Measurements from ENCODE around the gene PRDM4. TPM values are rescaled to one million over a fixed set of nuclear protein-coding genes. Genes with fewer than 3 reads are reported as not detected.

PRDM4 gene
- total RNA-seq, 1 experiment from 2014 or later = 32.9 TPM

- no peak for TF ChIP-seq REST (IDR thresholded peaks at IDR 0.05; ENCODE audit: low read depth)
- TF ChIP-seq POLR2A (IDR thresholded peaks at IDR 0.05; ENCODE audit: borderline replicate concordance, extremely low read depth, insufficient read depth, insufficient read length) = no peak
- TF ChIP-seq SIN3A (IDR thresholded peaks at IDR 0.05; ENCODE audit: low read depth) = no peak
- TF ChIP-seq ZNF274 (IDR thresholded peaks at IDR 0.05; ENCODE audit: low read depth, low read length) = no peak
- no peak for TF ChIP-seq YY1 (IDR thresholded peaks at IDR 0.05; ENCODE audit: extremely low read depth, insufficient replicate concordance, low read depth, low read length)
- no peak for TF ChIP-seq TCF7L2 (IDR thresholded peaks at IDR 0.05; ENCODE audit: borderline replicate concordance, extremely low read depth, insufficient read depth, insufficient read length)
- no peak for TF ChIP-seq SP1 (IDR thresholded peaks at IDR 0.05; ENCODE audit: low read depth)
- TF ChIP-seq EGR1 (IDR thresholded peaks at IDR 0.05; ENCODE audit: low read depth) = no peak
- no peak for TF ChIP-seq SRF (IDR thresholded peaks at IDR 0.05; ENCODE audit: low read depth)
- no peak for TF ChIP-seq POLR2AphosphoS5 (IDR thresholded peaks at IDR 0.05; ENCODE audit: low read depth, low read length)
These were observed 15.2 kb upstream of the PRDM4 start (continued) for GRCh38 chr12:107776171-107776570.

GRCh38 chr12:107775093-107775721 is 14.3 kb upstream of the PRDM4 start:
- Histone ChIP-seq H3K9me2 (ENCODE audit: insufficient read depth) (no peaks in the 10 kb centered on the region), H3K4me3 (replicated peaks in 1 of 2; ENCODE audit: low read depth in 1 of 2, low read length in 2 of 2) (no peak overlapping the region), H3K79me2 (ENCODE audit: insufficient read depth, low read length) (no peaks in the 10 kb centered on the region), H3K9ac (ENCODE audit: low read length) (no peak overlapping the region), H3K9me3 (ENCODE audit: control insufficient read depth in 1 of 2, insufficient read depth in 1 of 2, low read depth in 1 of 2, low read length in 2 of 2) (no peaks in the 10 kb centered on the region), H3K36me3 (ENCODE audit: control insufficient read depth in 1 of 2, insufficient read depth in 2 of 2, low read length in 2 of 2) (no peaks in the 10 kb centered on the region), H4K20me1 (ENCODE audit: insufficient read depth) (no peaks in the 10 kb centered on the region), H2AFZ (ENCODE audit: low read depth, low read length, poor library complexity, severe bottlenecking) (no peak overlapping the region), H3K4me2 (ENCODE audit: low read length) (no peak overlapping the region), H3K4me1 (ENCODE audit: control insufficient read depth in 1 of 2, insufficient read depth in 2 of 2, low read length in 2 of 2) (no peaks in the 10 kb centered on the region), H3K27me3 (ENCODE audit: insufficient read depth, low read length) (peaks cover 31% of the 10 kb centered on the region), H3K27ac (ENCODE audit: low read depth, low read length) (no peak overlapping the region)
- no TSS peak for BruUV-seq (replicated peaks)
- CTCF ChIA-PET = no interaction called here
- ATAC-seq (no peak), DNase-seq (ENCODE audit: low read depth, low spot score) (no peak)
- RAD21 ChIA-PET (ENCODE audit: low non-redundant PET in 1 of 2, low total read pairs in 2 of 2, uncharacterized antibody in 2 of 2, unreplicated experiment in 2 of 2) = no interaction called here
- intact Hi-C loops (cut with micrococcal nuclease) = no loop called here
- TF ChIP-seq EGR1 (IDR thresholded peaks at IDR 0.05; ENCODE audit: low read depth) (no peak), EZH2 (IDR thresholded peaks at IDR 0.05) (no peak), ZBTB33 (IDR thresholded peaks at IDR 0.05; ENCODE audit: extremely low read depth, insufficient replicate concordance, low read length) (no peak), EZH2phosphoT487 (IDR thresholded peaks at IDR 0.05; ENCODE audit: borderline replicate concordance) (no peak), ZFX (IDR thresholded peaks at IDR 0.05) (no peak), CBX3 (IDR thresholded peaks at IDR 0.05; ENCODE audit: low read depth) (no peak)
- POLR2A ChIA-PET = no interaction called here
